Trophoblast cell (in vitro differentiated cells and primary cell): Measurements from ENCODE around the gene MORC2.

Experiments
- DNase-seq, 2 donors: peaks; one replicate each; pipeline ENCODE4 v3.0.0-alpha.2; 2016
- H2AFZ ChIP-seq: 2 replicates; pipeline ENCODE4 v1.6.1; 2013; ENCODE audit warnings: low read length, moderate library complexity, mild to moderate bottlenecking; ENCODE audit not compliant: insufficient read depth, poor library complexity
- H2AK5ac ChIP-seq: 2 replicates; pipeline ENCODE4 v1.6.1; 2013; ENCODE audit warnings: mild to moderate bottlenecking, low read length
- H2BK120ac ChIP-seq: 2 replicates; pipeline ENCODE4 v1.6.1; 2013; ENCODE audit warnings: low read length, mild to moderate bottlenecking, moderate library complexity; ENCODE audit not compliant: insufficient read depth, poor library complexity
- H2BK12ac ChIP-seq: 2 replicates; pipeline ENCODE4 v1.6.1; 2013; ENCODE audit warnings: mild to moderate bottlenecking, low read length, moderate library complexity
- H2BK5ac ChIP-seq: 2 replicates; pipeline ENCODE4 v1.6.1; 2013; ENCODE audit warnings: low read length, low read depth, moderate library complexity, mild to moderate bottlenecking; ENCODE audit not compliant: poor library complexity
- H3K14ac ChIP-seq: 2 replicates; pipeline ENCODE4 v1.6.1; 2013; ENCODE audit warnings: mild to moderate bottlenecking, low read length
- H3K18ac ChIP-seq: 2 replicates; pipeline ENCODE4 v1.6.1; 2013; ENCODE audit warnings: mild to moderate bottlenecking, low read length
- H3K23ac ChIP-seq: 2 replicates; pipeline ENCODE4 v1.6.1; 2013; ENCODE audit warnings: low read length
- H3K27ac ChIP-seq: 2 replicates; pipeline ENCODE4 v1.5.1; 2013; ENCODE audit warnings: low read depth, mild to moderate bottlenecking, inconsistent platforms, low read length, moderate library complexity
- H3K27me3 ChIP-seq: 2 replicates; pipeline ENCODE4 v1.6.1; 2013; ENCODE audit warnings: inconsistent platforms, mild to moderate bottlenecking, low read length, moderate library complexity; ENCODE audit not compliant: insufficient read depth
- H3K36me3 ChIP-seq, 2 experiments: 1 replicate in 1 of 2; 2 replicates in 1 of 2; pipeline ENCODE4 v1.6.1; 2013; ENCODE audit warnings: low read length in 2 of 2, mild to moderate bottlenecking in 2 of 2, moderate library complexity in 1 of 2; ENCODE audit not compliant: insufficient read depth in 2 of 2, control insufficient read depth in 1 of 2
- H3K4ac ChIP-seq: 2 replicates; pipeline ENCODE4 v1.6.1; 2013; ENCODE audit warnings: low read depth, mild to moderate bottlenecking, low read length, moderate library complexity
- H3K4me1 ChIP-seq, 2 experiments: 1 replicate in 1 of 2; 2 replicates in 1 of 2; pipeline ENCODE4 v1.6.1; 2013; ENCODE audit warnings: low read length in 2 of 2, mild to moderate bottlenecking in 2 of 2, moderate library complexity in 1 of 2; ENCODE audit not compliant: insufficient read depth in 2 of 2, control insufficient read depth in 1 of 2
- H3K4me2 ChIP-seq: 2 replicates; pipeline ENCODE4 v1.6.1; 2013; ENCODE audit warnings: inconsistent platforms, mild to moderate bottlenecking, low read length, moderate library complexity
- H3K4me3 ChIP-seq: 2 replicates; pipeline ENCODE4 v1.5.1; 2013; ENCODE audit warnings: mild to moderate bottlenecking, low read depth, low read length, inconsistent platforms
- H3K79me1 ChIP-seq: one replicate; pipeline ENCODE4 v1.6.1; 2013; ENCODE audit warnings: low read length
- H3K79me2 ChIP-seq: 2 replicates; pipeline ENCODE4 v1.6.1; 2013; ENCODE audit warnings: low read length, mild to moderate bottlenecking; ENCODE audit not compliant: control insufficient read depth, insufficient read depth, poor library complexity
- H3K9ac ChIP-seq: 2 replicates; pipeline ENCODE4 v1.6.1; 2013; ENCODE audit warnings: mild to moderate bottlenecking, low read length
- H3K9me3 ChIP-seq: 2 replicates; pipeline ENCODE4 v1.6.1; 2013; ENCODE audit warnings: low read depth, mild to moderate bottlenecking, control low read depth, inconsistent platforms, low read length; ENCODE audit not compliant: insufficient read depth
- H4K12ac ChIP-seq: 2 replicates; pipeline ENCODE4 v1.6.1; 2013; ENCODE audit warnings: low read depth, mild to moderate bottlenecking, low read length, moderate library complexity
- H4K8ac ChIP-seq: 2 replicates; pipeline ENCODE4 v1.6.1; 2013; ENCODE audit warnings: low read depth, mild to moderate bottlenecking, low read length, moderate library complexity
- H4K91ac ChIP-seq: one replicate; pipeline ENCODE4 v1.6.1; 2013; ENCODE audit warnings: low read depth, mild to moderate bottlenecking, low read length, moderate library complexity
- WGBS: extraction: QIAGEN DNeasy Blood & Tissue Kit; methylation state at CpG from one replicate; pipeline ENCODE4 v1.1.7; 2013; ENCODE audit warnings: missing lambda C conversion rate; ENCODE audit not compliant: insufficient read length, insufficient coverage; ENCODE audit errors: extremely low coverage; 5-methylcytosine and 5-hydroxymethylcytosine counted together

Gene MORC2

GRCh38 chr22:30964858-30965257, 3.7 kb downstream of the MORC2 start:
- H2AFZ ChIP-seq, result no peak overlapping the region
- H3K4me3 ChIP-seq, result no peak overlapping the region
- H3K4ac ChIP-seq, result no peak overlapping the region
- H2AK5ac ChIP-seq, result no peak overlapping the region
- no peak overlapping the region for H3K23ac ChIP-seq
- H2BK5ac ChIP-seq, result no peak overlapping the region
- no peak overlapping the region for H2BK12ac ChIP-seq
- H3K9ac ChIP-seq, result no peak overlapping the region
- DNase-seq, result no peak
- no peak overlapping the region for H4K8ac ChIP-seq
- no peaks in the 10 kb centered on the region for H3K9me3 ChIP-seq
- no peak overlapping the region for H3K27ac ChIP-seq
- WGBS, result no CpG with 5 or more reads among the region's 4 CpGs
- peaks cover 12% of the 10 kb centered on the region for H3K79me2 ChIP-seq
- H3K4me1 ChIP-seq, result no peaks in the 10 kb centered on the region
- no peak overlapping the region for H3K14ac ChIP-seq
- no peak overlapping the region for H4K12ac ChIP-seq
- H3K36me3 ChIP-seq, result peaks cover 2 to 7% of the 10 kb centered on the region in 2 experiments
- H3K79me1 ChIP-seq, result peaks cover 13% of the 10 kb centered on the region
- no peak overlapping the region for H3K4me2 ChIP-seq
- H3K27me3 ChIP-seq, result no peaks in the 10 kb centered on the region
- H3K18ac ChIP-seq, result no peak overlapping the region
- no peak overlapping the region for H4K91ac ChIP-seq
- no peak overlapping the region for H2BK120ac ChIP-seq

GRCh38 chr22:30955153-30955552, 13.4 kb downstream of the MORC2 start:
- no CpG with 5 or more reads among the region's 4 CpGs for WGBS
- no peak for DNase-seq

GRCh38 chr22:30953206-30953605, 15.4 kb downstream of the MORC2 start:
- H3K14ac ChIP-seq, result no peak overlapping the region
- no peak overlapping the region for H2AK5ac ChIP-seq
- H3K4me2 ChIP-seq, result no peak overlapping the region
- no peaks in the 10 kb centered on the region for H3K79me2 ChIP-seq
- H3K9ac ChIP-seq, result no peak overlapping the region
- H2BK120ac ChIP-seq, result no peak overlapping the region
- H4K91ac ChIP-seq, result no peak overlapping the region
- no peaks in the 10 kb centered on the region for H3K79me1 ChIP-seq
- H3K4me1 ChIP-seq, result peaks cover 0 to 5% of the 10 kb centered on the region in 2 experiments
- WGBS, result no CpG with 5 or more reads among the region's 2 CpGs
- H2AFZ ChIP-seq, result no peak overlapping the region
- no peaks in the 10 kb centered on the region for H3K27me3 ChIP-seq
- no peak overlapping the region for H3K27ac ChIP-seq
- H3K4me3 ChIP-seq, result no peak overlapping the region
- no peak overlapping the region for H3K23ac ChIP-seq
- no peak overlapping the region for H3K18ac ChIP-seq
- H3K36me3 ChIP-seq, result peaks cover 14 to 43% of the 10 kb centered on the region in 2 experiments
- H3K4ac ChIP-seq, result no peak overlapping the region
- H2BK5ac ChIP-seq, result no peak overlapping the region
- no peaks in the 10 kb centered on the region for H3K9me3 ChIP-seq
- H2BK12ac ChIP-seq, result no peak overlapping the region
- H4K12ac ChIP-seq, result no peak overlapping the region
- no peak for DNase-seq
- H4K8ac ChIP-seq, result no peak overlapping the region

More at GRCh38 chr22:30955153-30955552, 13.4 kb downstream of the MORC2 start:
- H3K27me3 ChIP-seq, result no peaks in the 10 kb centered on the region
- H3K4ac ChIP-seq, result no peak overlapping the region
- no peak overlapping the region for H3K18ac ChIP-seq
- H3K23ac ChIP-seq, result no peak overlapping the region
- H4K12ac ChIP-seq, result no peak overlapping the region
- no peak overlapping the region for H4K91ac ChIP-seq
- no peak overlapping the region for H3K4me3 ChIP-seq
- H2BK120ac ChIP-seq, result no peak overlapping the region
- H3K79me2 ChIP-seq, result no peaks in the 10 kb centered on the region
- H4K8ac ChIP-seq, result no peak overlapping the region
- H3K9ac ChIP-seq, result no peak overlapping the region
- no peaks in the 10 kb centered on the region for H3K9me3 ChIP-seq
- no peak overlapping the region for H2BK5ac ChIP-seq
- peaks cover 12 to 28% of the 10 kb centered on the region in 2 experiments for H3K36me3 ChIP-seq
- H2AFZ ChIP-seq, result no peak overlapping the region
- H3K14ac ChIP-seq, result no peak overlapping the region
- no peaks in the 10 kb centered on the region for H3K79me1 ChIP-seq
- H2BK12ac ChIP-seq, result no peak overlapping the region
- no peak overlapping the region for H3K27ac ChIP-seq
- H3K4me1 ChIP-seq, result no peaks in the 10 kb centered on the region
- H3K4me2 ChIP-seq, result no peak overlapping the region
- H2AK5ac ChIP-seq, result no peak overlapping the region

GRCh38 chr22:30949934-30950660, 18.5 kb downstream of the MORC2 start:
- no peak overlapping the region for H3K14ac ChIP-seq
- no peaks in the 10 kb centered on the region for H3K79me1 ChIP-seq
- H3K4me2 ChIP-seq, result no peak overlapping the region
- no peak overlapping the region for H2BK12ac ChIP-seq
- no peaks in the 10 kb centered on the region for H3K79me2 ChIP-seq
- H3K23ac ChIP-seq, result no peak overlapping the region
- no peak overlapping the region for H2BK120ac ChIP-seq
- H3K4me3 ChIP-seq, result no peak overlapping the region
- no peak overlapping the region for H4K91ac ChIP-seq
- peaks cover 22 to 62% of the 10 kb centered on the region in 2 experiments for H3K36me3 ChIP-seq
- no peak overlapping the region for H3K9ac ChIP-seq
- WGBS, result no CpG with 5 or more reads among the region's 7 CpGs
- no peak overlapping the region for H4K8ac ChIP-seq
- no peak overlapping the region for H3K27ac ChIP-seq
- no peak overlapping the region for H2BK5ac ChIP-seq
- H3K9me3 ChIP-seq, result no peaks in the 10 kb centered on the region
- no peak overlapping the region for H3K18ac ChIP-seq
- peaks cover 0 to 10% of the 10 kb centered on the region in 2 experiments for H3K4me1 ChIP-seq
- H3K27me3 ChIP-seq, result no peaks in the 10 kb centered on the region
- H2AFZ ChIP-seq, result no peak overlapping the region
- H3K4ac ChIP-seq, result no peak overlapping the region
- peak; percentile 85 to 97 for DNase-seq
- H2AK5ac ChIP-seq, result no peak overlapping the region
- no peak overlapping the region for H4K12ac ChIP-seq
